ENCODE measurements around the gene DALRD3. TPM values are rescaled to one million over a fixed set of nuclear protein-coding genes. Genes with fewer than 3 reads are reported as not detected.
A peak's percentile ranks its signal among the peaks of the same experiment; 100 is the strongest.
"Not testable (repeated sequence)": the region's sequence is repeated elsewhere in the genome, so short reads cannot be mapped to it uniquely, and the experiment has no call there.

The DALRD3 gene
- total RNA-seq, 2 experiments from 2014 or later = 27.9 to 29.9 TPM

GRCh38 chr3:49018707-49019006, 277 bp upstream of the DALRD3 start:
- POLR2A ChIA-PET = interaction anchor here (8.8 to 10.1 kb wide), 3 partner anchors 12 to 75 kb away, joined by 101 to 244 read pairs (median 129); partner anchors contain the start of genes P4HTM, QRICH1 and WDR6
- Mint-ChIP-seq H3K9me3 (no peaks in the 10 kb centered on the region), H3K4me1 (peaks cover 21% of the 10 kb centered on the region), H3K36me3 (peaks cover 8% of the 10 kb centered on the region), H3K4me3 (peak overlapping the region; percentile 96), H3K27me3 (no peaks in the 10 kb centered on the region), H3K27ac (peak overlapping the region; percentile 98)
- DNase-seq = no peak
- no peak for ATAC-seq (ENCODE audit: low read depth)

DNA sequence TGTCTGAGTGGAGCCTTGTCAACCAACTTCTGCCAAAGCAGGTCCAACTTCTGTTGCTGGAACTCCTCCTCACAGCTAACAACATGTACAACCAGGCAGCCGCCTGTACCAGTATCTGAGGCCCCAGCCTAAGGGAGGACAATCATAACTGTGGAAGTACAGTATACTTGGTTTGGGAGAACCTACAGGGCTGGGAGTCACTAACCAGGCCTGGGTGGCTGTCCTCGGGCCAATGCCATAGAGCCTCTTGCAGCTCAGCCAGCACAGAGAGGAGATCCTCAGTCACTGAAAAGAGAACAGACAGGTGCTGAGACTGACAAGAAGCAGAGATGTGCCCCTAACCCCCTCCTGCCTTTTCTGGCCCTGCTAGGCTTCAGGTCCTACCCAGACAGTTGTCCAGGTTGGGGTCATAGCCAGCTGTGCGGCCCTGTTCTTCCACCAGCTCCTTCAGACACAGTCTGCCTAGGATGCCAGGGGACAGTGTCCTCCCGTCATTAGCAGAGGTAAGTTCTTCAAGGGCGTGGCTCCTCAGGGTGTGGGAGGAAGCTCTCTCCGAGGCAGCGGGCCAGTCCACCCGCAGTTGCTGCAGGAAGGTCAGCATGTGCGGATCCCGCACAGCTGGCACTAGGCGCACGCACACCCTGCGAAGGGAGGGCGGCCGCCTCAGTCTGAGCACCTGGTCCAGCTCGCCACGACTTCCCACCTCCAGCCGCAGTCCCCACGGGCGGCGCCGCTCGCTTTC, 980 bp downstream of the DALRD3 start:
- POLR2A ChIA-PET = interaction anchor here (1.0 to 10.1 kb wide), 8 partner anchors 8 to 102 kb away, joined by 3 to 244 read pairs (median 14); partner anchors contain the start of genes ARIH2, IMPDH2, P4HTM and QRICH1
- H3K4me1 Mint-ChIP-seq = peaks cover 16% of the 10 kb centered on the region
- no peaks in the 10 kb centered on the region for H3K27me3 Mint-ChIP-seq
- peak overlapping the region; percentile 67 for H3K27ac Mint-ChIP-seq
- H3K36me3 Mint-ChIP-seq = peaks cover 5% of the 10 kb centered on the region
- ATAC-seq (ENCODE audit: low read depth) (no peak), DNase-seq (no peak)
- H3K4me3 Mint-ChIP-seq = peak overlapping the region; percentile 96
- no peaks in the 10 kb centered on the region for H3K9me3 Mint-ChIP-seq

DNA sequence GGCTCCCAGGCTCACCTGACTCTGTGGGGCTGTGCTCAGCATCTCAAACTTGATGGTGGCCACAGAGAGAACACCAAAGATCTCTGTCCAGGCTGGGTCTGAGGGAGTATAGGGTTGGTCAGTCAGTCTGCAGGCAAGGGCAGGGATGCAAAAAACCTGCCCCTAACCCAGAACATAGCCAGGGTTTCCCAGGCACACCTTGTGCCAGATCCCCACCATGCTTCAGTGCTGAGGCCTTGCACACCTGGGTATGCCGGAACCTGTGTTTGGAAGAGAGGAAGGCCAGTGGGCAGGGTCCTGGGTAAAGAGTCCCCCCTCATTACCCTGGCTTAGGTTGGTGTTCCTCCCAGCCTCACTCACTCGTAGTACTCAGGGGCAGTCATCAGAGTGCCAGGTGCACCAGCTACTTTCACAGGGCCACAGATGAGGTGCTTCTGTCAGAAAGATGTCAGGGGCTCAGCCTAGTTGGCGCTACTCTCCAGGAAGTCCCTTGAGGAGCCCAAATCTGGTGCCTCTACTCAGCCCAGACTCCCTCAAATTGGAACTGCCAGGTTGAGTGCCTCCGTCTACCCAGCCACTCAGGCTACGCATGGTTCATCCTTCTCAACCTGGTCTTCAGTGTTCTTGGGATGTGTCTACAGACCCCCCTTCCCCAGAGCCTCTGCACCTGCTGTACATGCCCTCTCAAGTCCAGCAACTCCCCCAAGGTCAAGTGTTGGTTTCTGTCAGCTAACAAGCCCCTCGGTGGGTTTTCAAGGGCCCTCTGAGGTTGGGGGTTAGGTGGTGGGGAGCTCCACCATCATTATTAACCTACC, 1.8 kb downstream of the DALRD3 start:
- Mint-ChIP-seq H3K9me3 (no peaks in the 10 kb centered on the region), H3K27ac (peak overlapping the region; percentile 67), H3K4me3 (no peak overlapping the region), H3K27me3 (no peaks in the 10 kb centered on the region), H3K4me1 (peaks cover 16% of the 10 kb centered on the region), H3K36me3 (peaks cover 5% of the 10 kb centered on the region)
- ATAC-seq (ENCODE audit: low read depth) (no peak), DNase-seq (no peak)
- POLR2A ChIA-PET = interaction anchor here (1.2 to 10.1 kb wide), 7 partner anchors 9 to 98 kb away, joined by 3 to 244 read pairs (median 20); partner anchors contain the start of genes ARIH2, IMPDH2, P4HTM and QRICH1

GRCh38 chr3:49015765-49016164, 2.6 kb downstream of the DALRD3 start:
- Mint-ChIP-seq H3K27ac (no peak overlapping the region), H3K4me1 (peaks cover 16% of the 10 kb centered on the region), H3K27me3 (no peaks in the 10 kb centered on the region), H3K36me3 (peaks cover 5% of the 10 kb centered on the region), H3K9me3 (no peaks in the 10 kb centered on the region), H3K4me3 (no peak overlapping the region)
- no peak for DNase-seq
- POLR2A ChIA-PET = interaction anchor here (2.7 to 10.1 kb wide), 3 partner anchors 9 to 26 kb away, joined by 20 to 244 read pairs (median 129); partner anchors contain the start of genes IMPDH2, P4HTM and WDR6
- no peak for ATAC-seq (ENCODE audit: low read depth)

- peaks cover 5% of the 10 kb centered on the region for H3K36me3 Mint-ChIP-seq
- H3K9me3 Mint-ChIP-seq = no peaks in the 10 kb centered on the region
- POLR2A ChIA-PET = interaction anchor here (9.8 to 10.1 kb wide), 2 partner anchors 8 to 26 kb away, joined by 129 to 244 read pairs; partner anchors contain the start of genes P4HTM and WDR6
- H3K27ac Mint-ChIP-seq = peak overlapping the region; percentile 56
- no peaks in the 10 kb centered on the region for H3K27me3 Mint-ChIP-seq
- DNase-seq (no peak), ATAC-seq (ENCODE audit: low read depth) (no peak)
- peaks cover 15% of the 10 kb centered on the region for H3K4me1 Mint-ChIP-seq
- H3K4me3 Mint-ChIP-seq = no peak overlapping the region
These were observed 3.3 kb downstream of the DALRD3 start for GRCh38 chr3:49015072-49015471.

GRCh38 chr3:49013738-49014660, 4.4 kb downstream of the DALRD3 start:
- POLR2A ChIA-PET = interaction anchor here (0.8 to 10.1 kb wide), 2 partner anchors 12 to 25 kb away, joined by 3 to 129 read pairs; partner anchors contain the start of gene P4HTM
- no peak overlapping the region for H3K27ac Mint-ChIP-seq

GRCh38 chr3:49013113-49013737, 5.2 kb downstream of the DALRD3 start:
- no peak overlapping the region for H3K27ac Mint-ChIP-seq
- peaks cover 5% of the 10 kb centered on the region for H3K36me3 Mint-ChIP-seq
- POLR2A ChIA-PET = interaction anchor here (3.1 to 10.1 kb wide), 2 partner anchors 8 to 24 kb away, joined by 22 to 129 read pairs; partner anchors contain the start of genes NDUFAF3 and P4HTM

More at GRCh38 chr3:49013738-49014660, 4.4 kb downstream of the DALRD3 start:
- Mint-ChIP-seq H3K4me3 (no peak overlapping the region), H3K36me3 (peaks cover 5% of the 10 kb centered on the region), H3K9me3 (no peaks in the 10 kb centered on the region), H3K27me3 (no peaks in the 10 kb centered on the region), H3K4me1 (peaks cover 17% of the 10 kb centered on the region)
- peak; percentile 17 for ATAC-seq (ENCODE audit: low read depth)
- peak; percentile 68 for DNase-seq

GRCh38 chr3:49012441-49013017, 5.9 kb downstream of the DALRD3 start:
- Mint-ChIP-seq H3K4me3 (no peak overlapping the region), H3K36me3 (peaks cover 5% of the 10 kb centered on the region), H3K27me3 (no peaks in the 10 kb centered on the region), H3K4me1 (peaks cover 23% of the 10 kb centered on the region), H3K27ac (no peak overlapping the region), H3K9me3 (no peaks in the 10 kb centered on the region)
- ATAC-seq (ENCODE audit: low read depth) = no peak
- DNase-seq = no peak
- POLR2A ChIA-PET = interaction anchor here (0.6 to 10.1 kb wide), 4 partner anchors 9 to 47 kb away, joined by 3 to 129 read pairs (median 12); partner anchors contain the start of genes NDUFAF3 and P4HTM

More at GRCh38 chr3:49013113-49013737, 5.2 kb downstream of the DALRD3 start:
- Mint-ChIP-seq H3K27me3 (no peaks in the 10 kb centered on the region), H3K9me3 (no peaks in the 10 kb centered on the region), H3K4me3 (no peak overlapping the region), H3K4me1 (peaks cover 19% of the 10 kb centered on the region)
- DNase-seq (no peak), ATAC-seq (ENCODE audit: low read depth) (no peak)

DNA sequence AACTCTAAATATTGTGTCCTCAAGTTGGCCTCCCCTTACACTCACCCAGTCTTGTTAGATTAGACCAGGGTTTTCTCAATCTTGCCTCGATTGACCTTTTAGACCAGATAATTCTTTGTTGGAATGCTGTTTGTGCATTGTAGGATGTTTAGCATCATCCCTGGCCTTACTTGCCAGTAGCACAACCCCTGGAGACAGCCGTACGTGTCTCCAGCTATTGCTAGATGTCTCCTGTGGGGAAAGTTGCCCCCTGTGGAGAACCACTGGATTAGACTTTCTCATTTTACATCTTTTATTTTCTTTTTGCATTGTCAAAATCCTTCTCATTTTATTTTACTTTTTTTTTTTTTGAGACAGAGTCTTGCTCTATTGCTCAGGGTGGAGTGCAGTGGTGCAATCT, 9.0 kb downstream of the DALRD3 start:
- peak overlapping the region; percentile 51 for H3K27ac Mint-ChIP-seq
- H3K9me3 Mint-ChIP-seq = no peaks in the 10 kb centered on the region
- H3K27me3 Mint-ChIP-seq = no peaks in the 10 kb centered on the region
- ATAC-seq (ENCODE audit: low read depth) (no peak), DNase-seq (no peak)
- POLR2A ChIA-PET = interaction anchor here (0.5 to 5.6 kb wide), 5 partner anchors 11 to 533 kb away, joined by 3 to 244 read pairs (median 5); partner anchors contain the start of genes DALRD3, IMPDH2, NDUFAF3 and P4HTM
- peak overlapping the region; percentile 37 for H3K4me3 Mint-ChIP-seq
- no peaks in the 10 kb centered on the region for H3K36me3 Mint-ChIP-seq
- H3K4me1 Mint-ChIP-seq = peaks cover 19% of the 10 kb centered on the region

- DNase-seq; ATAC-seq (ENCODE audit: low read depth); H3K36me3 Mint-ChIP-seq; H3K9me3 Mint-ChIP-seq; H3K27me3 Mint-ChIP-seq: not testable (repeated sequence)
- peak overlapping the region; percentile 99 for H3K27ac Mint-ChIP-seq
- peak overlapping the region; percentile 96 for H3K4me3 Mint-ChIP-seq
- peaks cover 17% of the 10 kb centered on the region for H3K4me1 Mint-ChIP-seq
- POLR2A ChIA-PET = interaction anchor here (1.2 to 5.6 kb wide), 4 partner anchors 11 to 21 kb away, joined by 4 to 244 read pairs (median 68); partner anchors contain the start of genes DALRD3, IMPDH2, NDUFAF3 and P4HTM
These were observed 9.8 kb downstream of the DALRD3 start for GRCh38 chr3:49008627-49009026.

DNA sequence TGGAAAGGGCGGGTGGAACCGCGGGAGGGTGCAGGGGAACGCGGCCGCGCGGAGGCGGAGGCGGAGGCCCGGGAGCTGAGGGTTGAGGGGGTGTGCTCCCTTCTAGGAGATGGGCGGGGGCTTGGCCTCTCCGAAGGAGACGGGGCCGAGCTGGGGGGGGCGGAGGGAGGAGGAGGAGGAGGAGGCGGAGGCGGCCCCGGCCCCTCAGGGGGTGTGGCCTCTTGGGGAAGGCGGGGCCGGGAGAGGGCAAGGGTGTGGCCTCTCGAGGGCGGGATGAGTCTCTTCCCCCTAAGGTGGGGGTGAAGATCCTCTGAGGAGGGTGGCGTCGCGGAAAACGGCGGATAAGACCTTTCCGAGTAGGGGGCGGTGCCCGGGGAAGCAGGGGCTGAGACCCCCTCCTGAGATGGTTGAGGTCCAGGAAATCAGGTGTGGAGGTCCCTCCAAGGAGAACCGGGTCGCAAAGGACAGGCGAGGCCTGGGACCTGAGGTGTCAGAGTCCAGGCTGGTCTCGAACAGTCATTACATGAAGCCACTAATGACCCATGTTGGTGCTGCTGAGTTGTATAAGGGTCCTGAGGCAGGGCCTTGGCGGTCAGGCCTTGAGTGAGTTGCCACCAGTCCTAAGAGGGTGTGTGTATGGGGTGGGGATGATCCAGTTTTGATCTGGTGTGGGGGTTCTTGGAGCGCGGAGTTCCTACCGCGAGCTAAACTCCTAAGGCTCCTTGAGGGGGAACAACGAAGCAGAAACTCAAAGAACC, 10.4 kb downstream of the DALRD3 start:
- H3K36me3 Mint-ChIP-seq = no peaks in the 10 kb centered on the region
- DNase-seq (peak; percentile 96), ATAC-seq (ENCODE audit: low read depth) (peak; percentile 69)
- H3K4me1 Mint-ChIP-seq = peaks cover 17% of the 10 kb centered on the region
- peak overlapping the region; percentile 96 for H3K4me3 Mint-ChIP-seq
- no peaks in the 10 kb centered on the region for H3K9me3 Mint-ChIP-seq
- H3K27ac Mint-ChIP-seq = peak overlapping the region; percentile 99
- no peaks in the 10 kb centered on the region for H3K27me3 Mint-ChIP-seq
- POLR2A ChIA-PET = interaction anchor here (0.5 to 5.6 kb wide), 20 partner anchors 11 to 1203 kb away, joined by 3 to 244 read pairs (median 8); partner anchors contain the start of genes ARIH2, DALRD3, IMPDH2 and IP6K2

All from activated naive CD8-positive, alpha-beta T cell treated with anti-CD3 and anti-CD28 coated beads, Interleukin-2, amount 10 ng/mL, durations not matched to agents 7 days and 5 days (primary cell).